Cerebellar cortex (tissue), 1 donor: ENCODE data around the gene RECK.
A peak's percentile ranks its signal among the peaks of the same experiment; 100 is the strongest.
"Not testable (repeated sequence)": the region's sequence is repeated elsewhere in the genome, so short reads cannot be mapped to it uniquely, and the experiment has no call there.

Experiments used
- DNase-seq: peaks from one replicate; pipeline ENCODE4 v3.0.0-alpha.2; 2015; ENCODE audit warnings: low spot score

RECK gene

GRCh38 chr9:36074055-36074454, 37.3 kb downstream of the RECK start:
- DNase-seq: no peak

DNA sequence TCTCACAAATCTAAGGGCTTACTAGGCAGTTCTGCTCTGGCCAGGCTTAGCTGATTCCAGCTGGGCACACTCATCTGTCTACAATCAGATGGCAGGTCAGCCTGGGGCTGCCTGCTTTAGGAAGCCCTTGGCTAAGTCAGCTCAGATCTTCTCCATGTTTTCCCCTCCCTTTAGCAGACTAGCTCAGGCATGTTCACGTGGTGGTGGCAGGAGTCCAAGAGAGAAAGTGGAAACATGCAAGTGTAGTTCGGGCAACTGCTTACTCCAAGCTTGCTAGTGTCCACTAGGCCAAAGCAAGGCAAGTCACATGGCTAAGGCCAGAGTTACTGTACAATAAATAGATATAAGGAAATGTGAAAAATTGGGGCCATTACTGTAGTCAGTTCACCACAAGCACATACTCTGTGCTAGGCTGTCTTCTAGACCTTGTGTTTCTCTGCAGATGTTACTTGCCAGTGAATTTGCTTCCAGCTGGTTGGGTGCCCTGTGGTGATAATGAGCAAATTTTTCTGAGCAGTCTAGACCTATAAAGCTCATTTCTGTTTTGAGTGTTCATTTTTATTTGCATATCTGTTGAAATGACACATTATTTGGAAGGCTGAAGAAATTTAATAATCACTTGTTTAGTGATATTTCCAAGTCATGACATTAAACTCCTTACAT, 38.3 kb downstream of the RECK start:
- peak; percentile 38 for DNase-seq

GRCh38 chr9:36078051-36078450, 41.3 kb downstream of the RECK start:
- no peak for DNase-seq

DNA sequence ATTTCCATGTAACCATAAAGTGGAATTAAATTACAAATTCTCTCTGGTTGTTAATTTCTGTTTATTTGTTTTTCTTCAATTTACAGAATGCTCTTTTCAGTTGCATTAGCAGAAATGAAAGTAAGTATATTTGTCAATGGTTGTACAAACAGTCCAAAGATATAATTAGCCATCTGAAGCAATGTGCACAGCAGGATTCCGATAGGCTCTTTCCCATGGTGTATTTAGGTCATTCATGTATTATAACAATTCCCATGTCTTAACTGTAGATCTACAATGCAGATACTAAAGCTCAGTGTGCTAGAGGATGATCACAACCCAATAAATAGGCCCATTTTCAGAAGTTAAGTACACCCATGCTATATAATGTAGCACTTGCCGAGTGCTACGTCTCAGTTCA, 43.8 kb downstream of the RECK start:
- DNase-seq: no peak

DNA sequence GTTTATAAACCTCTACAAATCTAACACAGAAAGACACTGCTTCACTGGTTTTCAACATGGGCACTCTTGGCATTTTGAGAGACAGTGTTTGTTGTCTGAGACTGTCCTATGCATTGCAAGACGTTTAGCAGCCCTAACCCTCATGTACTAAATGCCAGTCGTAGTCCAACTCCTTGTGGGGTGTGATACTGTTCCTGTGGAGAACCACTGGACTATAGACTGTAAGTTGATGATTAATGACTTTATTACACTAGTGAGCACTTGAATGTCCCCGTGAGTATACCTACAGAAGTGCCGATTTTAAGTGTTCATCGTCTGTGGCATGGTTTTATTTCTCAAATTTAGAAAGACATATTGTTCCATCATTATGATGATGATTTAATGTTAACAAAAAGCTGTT, 46.2 kb downstream of the RECK start:
- DNase-seq: no peak

GRCh38 chr9:36086442-36086841, 49.7 kb downstream of the RECK start:
- no peak for DNase-seq

DNA sequence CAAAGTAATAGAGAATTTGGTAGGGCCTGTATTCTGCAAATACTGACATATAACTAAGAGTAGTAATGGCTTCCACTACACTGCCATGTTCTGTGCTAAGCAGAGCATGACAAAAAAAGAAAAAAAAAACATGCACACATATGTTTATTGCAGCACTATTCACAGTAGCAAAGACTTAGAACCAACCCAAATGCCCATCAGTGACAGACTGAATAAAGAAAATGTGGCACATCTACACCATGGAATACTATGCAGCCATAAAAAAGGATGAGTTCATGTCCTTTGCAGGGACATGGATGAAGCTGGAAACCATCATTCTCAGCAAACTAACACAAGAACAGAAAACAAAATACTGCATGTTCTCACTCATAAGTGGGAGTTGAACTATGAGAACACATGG, 50.3 kb downstream of the RECK start:
- DNase-seq: not testable (repeated sequence)

DNA sequence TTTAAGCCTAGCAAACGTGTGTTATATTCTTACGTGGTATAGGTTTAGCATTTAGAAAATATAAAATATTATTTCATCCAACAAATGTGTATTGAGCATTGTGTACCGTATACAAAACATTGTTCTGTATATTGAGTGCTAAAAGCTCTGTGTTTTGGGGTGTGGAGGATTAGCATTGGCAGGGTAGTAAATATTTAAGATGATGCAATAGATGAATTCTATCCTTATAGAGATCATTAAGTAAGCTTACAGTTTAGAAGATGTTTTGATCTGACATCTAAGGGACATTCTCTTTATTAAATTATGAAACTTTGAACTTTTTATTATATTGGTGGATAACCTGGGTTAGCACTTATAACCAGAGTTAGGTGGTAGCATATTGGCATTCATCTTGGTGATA, 51.3 kb downstream of the RECK start:
- no peak for DNase-seq

GRCh38 chr9:36091026-36091953, 54.6 kb downstream of the RECK start:
- peak; percentile 43 for DNase-seq

DNA sequence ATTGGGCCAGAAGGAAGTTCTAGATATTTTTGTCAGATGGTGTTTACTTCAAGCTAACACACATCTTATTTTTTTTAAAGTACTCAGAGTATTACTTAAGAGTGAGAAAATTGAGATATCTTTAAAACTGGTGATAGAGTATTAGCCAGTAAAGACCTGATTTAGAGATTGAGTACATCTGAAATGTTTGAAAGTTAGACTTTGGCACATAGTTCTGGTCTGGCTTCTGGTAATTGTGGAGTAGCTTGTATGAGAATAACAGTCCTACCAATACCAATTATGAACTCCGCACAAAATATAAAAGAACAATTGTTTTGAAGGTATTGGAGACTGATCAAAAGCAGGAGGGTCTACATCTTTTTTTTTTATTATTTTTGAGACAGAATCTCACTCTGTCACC, 55.3 kb downstream of the RECK start:
- no peak for DNase-seq

GRCh38 chr9:36092509-36093215, 55.9 kb downstream of the RECK start:
- DNase-seq: no peak

- no peak for DNase-seq
Measured at GRCh38 chr9:36093384-36093783, 56.7 kb downstream of the RECK start.

DNA sequence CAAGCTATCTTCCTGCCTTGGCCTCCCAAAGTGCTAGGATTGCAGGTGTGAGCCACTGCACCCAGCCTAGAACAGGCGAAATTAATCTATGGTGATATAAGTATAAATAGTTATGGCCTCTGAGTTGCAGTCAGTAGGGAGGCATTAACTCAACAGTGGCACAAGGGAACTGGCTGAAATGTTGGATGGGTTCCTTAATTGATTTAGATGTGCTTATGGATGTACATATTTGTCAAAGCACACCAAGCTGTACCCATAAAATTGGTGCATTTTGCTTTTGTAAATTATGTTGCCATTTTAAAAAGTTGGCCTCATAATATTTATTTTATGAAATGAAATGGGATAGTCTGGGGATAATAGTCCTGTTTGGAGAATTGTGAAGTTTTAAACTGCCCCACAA, 63.0 kb downstream of the RECK start:
- DNase-seq: no peak

- DNase-seq: no peak
Measured at GRCh38 chr9:36100532-36100931, 63.8 kb downstream of the RECK start.

DNA sequence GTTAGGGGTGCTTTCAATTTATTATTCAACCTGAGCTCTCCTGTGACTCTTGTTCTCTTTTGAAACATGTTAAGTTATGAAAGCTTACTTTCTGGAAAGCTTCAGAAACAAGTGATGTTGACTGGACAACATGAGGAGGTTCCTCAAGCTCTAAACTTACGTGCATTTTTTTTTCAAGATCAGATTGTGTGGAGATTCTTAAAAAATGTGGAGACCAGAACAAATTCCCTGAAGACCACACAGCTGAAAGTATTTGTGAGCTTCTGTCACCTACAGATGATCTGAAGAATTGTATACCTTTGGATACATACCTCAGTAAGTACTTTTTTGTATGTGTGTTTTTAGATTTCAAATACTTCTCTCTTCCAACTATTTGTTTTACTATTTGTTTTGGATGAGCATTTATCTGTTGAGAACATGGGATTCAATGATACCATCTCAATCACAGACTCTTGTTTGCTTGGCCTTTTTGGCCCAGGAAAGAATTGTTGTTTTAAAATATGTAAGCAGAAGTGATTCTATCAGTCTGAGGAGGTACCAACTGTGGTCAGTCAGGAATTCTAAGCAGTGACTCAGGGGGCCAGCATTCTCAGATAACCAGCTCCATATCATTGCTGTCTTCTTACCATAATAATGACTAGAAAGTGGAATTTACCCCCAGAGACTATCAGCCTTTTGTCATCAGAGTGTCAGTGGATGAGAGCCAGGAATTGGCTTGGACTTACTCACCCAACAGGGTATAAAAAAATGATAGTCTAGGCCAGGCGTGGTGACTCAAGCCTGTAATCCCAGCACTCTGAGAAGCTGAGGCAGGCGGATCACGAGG, 65.4 kb downstream of the RECK start:
- no peak for DNase-seq

DNA sequence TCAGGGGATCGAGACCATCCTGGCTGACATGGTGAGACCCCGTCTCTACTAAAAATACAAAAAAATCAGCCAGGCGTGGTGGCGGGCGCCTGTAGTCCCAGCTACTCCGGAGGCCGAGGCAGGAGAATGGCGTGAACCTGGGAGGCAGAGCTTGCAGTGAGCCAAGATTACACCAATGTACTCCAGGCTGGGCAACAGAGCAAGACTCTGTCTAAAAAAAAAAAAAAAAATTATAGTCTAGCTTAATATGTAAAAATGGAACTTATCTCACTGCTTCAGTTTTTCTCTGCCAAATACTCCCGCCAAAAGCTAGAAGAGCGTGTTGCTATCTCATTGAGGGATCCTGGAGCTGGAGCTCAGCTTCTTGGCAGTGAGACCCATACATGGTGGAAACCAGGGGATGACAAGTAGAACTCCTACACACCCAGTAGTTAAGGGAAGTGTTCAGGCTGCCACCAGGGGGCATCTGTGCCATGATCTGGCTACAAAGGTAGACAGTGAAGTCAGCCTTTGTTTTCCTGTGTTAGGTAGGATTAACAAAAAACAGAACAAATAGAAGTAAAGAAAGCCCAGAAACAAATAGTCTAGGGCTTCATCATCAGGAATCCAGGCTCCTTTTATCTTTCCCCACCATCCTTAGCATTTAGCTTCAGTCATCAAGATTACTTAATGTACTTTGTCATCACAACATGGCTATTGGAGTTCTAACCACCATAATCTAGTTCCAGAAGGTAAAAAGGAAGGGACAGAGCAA, 66.2 kb downstream of the RECK start:
- DNase-seq: peak; percentile 92

DNA sequence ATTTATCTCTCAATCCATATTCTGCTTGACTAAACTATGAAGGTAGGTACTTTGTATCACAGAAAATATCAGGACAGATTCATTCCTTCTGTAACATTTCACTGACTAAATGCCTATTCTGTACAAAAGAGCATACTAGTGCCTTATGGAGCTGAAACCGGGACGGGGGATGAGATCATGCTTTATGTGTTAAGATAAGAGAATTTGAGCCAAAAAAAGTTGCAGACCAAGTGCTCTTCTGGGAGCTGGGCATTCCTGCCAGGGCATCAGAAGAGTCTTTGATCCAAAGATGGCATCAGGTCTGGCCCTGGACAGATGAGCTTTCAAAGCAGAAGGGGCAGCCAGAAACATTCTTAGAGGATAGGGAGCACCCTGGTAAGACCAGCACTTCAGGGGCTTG, 72.4 kb downstream of the RECK start:
- no peak for DNase-seq

DNA sequence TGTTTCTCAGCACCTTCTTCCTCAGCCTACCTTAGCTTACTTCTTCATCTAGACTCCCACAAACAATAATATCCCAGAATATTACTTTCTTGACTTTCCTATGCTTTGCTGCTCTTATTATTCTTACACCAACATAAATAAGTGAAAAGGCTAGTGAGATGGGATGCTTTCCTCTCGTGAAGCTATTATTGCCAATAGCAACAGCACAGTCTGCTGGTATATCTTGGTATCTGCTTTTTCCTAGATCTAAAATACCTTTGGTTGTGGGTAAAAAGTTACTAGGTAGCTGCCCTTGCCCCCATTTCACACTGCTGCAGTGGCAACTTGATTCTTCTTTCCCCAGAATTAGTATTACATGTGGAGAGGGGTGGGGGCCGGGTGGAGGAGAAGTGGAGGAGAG, 73.7 kb downstream of the RECK start:
- no peak for DNase-seq

GRCh38 chr9:36112516-36112915, 75.8 kb downstream of the RECK start:
- DNase-seq: no peak

GRCh38 chr9:36113999-36114398, 77.3 kb downstream of the RECK start:
- no peak for DNase-seq

DNA sequence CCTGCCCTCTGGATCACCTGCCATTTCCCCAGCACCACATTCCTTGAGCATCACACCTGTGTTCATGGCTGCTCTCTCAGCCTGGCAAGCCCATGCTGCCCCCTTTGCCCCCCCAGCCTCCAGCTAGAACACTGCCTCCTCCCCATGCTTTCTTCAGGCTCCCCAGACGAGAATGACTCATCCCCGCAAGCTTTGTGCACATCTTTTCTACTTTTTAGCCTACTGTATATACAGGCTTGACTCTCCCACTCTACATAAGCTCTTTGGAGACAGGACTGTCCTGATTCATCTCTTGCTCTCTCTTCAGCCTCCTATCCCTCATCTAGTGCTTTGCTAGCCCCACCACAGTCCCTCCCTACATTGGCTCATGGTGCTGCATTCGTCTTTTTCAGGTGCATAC, 79.9 kb downstream of the RECK start:
- no peak for DNase-seq
